ENCODE measurements around the gene HK1. TPM values are rescaled to one million over a fixed set of nuclear protein-coding genes. Genes with fewer than 3 reads are reported as not detected.

Gene HK1
- polyA plus RNA-seq, 1 experiment = 47.5 TPM

DNA sequence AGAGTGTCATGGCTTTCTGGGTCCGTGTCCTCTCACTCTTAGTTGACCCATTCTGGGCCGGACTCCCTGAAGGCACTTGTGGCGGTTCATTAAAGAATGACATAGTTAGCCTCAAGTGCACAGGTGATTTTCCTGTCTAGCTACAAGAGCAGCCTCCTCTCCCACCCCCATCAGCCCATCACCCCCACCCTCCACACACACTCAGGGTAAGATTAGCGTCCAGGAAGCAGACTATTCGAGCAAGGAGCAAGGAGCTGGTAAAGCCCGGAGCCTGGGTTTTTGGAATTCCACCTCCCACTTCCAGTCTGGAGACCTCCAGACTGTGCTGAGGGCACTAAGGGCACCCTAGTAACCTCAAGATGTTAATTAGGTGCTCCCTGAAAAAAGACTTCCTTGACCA is 98.9 kb downstream of the HK1 start:
- Histone ChIP-seq H3K27me3 (ENCODE audit: control insufficient read depth, insufficient read depth, low read length) (no peaks in the 10 kb centered on the region), H3K4me3 (ENCODE audit: low read depth, low read length) (no peak overlapping the region), H3K36me3 (ENCODE audit: control insufficient read depth, insufficient read depth, low read length) (peaks cover 22% of the 10 kb centered on the region)
- DNase-seq (ENCODE audit: low read depth) = no peak
- CTCF ChIA-PET = no interaction called here
- TF ChIP-seq, protein P1, sequence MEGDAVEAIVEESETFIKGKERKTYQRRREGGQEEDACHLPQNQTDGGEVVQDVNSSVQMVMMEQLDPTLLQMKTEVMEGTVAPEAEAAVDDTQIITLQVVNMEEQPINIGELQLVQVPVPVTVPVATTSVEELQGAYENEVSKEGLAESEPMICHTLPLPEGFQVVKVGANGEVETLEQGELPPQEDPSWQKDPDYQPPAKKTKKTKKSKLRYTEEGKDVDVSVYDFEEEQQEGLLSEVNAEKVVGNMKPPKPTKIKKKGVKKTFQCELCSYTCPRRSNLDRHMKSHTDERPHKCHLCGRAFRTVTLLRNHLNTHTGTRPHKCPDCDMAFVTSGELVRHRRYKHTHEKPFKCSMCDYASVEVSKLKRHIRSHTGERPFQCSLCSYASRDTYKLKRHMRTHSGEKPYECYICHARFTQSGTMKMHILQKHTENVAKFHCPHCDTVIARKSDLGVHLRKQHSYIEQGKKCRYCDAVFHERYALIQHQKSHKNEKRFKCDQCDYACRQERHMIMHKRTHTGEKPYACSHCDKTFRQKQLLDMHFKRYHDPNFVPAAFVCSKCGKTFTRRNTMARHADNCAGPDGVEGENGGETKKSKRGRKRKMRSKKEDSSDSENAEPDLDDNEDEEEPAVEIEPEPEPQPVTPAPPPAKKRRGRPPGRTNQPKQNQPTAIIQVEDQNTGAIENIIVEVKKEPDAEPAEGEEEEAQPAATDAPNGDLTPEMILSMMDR (IDR thresholded peaks at IDR 0.05; ENCODE audit: insufficient read depth, low read depth, low read length) = no peak
- POLR2A ChIA-PET = no interaction called here

DNA sequence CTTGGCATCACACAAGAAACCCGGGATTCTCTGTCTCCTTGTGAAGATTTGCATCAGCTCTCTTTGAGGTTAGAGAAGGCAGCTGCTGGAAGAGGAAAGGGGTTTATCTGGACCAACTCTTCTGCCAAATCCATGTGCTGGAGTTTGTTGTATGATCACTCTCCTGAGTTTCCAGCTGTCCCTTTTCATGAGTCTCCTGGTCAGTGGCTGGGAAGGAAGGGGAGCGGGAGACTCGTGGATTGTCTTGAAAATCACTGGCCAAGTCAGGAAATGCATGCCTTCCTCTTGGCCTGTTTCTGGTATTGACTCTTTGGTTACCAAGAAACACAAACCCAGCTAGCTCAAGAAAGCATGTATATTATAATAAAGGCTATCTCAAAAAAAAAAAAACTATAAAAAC is 99.6 kb downstream of the HK1 start:
- Histone ChIP-seq H3K27me3 (ENCODE audit: control insufficient read depth, insufficient read depth, low read length) (no peaks in the 10 kb centered on the region), H3K36me3 (ENCODE audit: control insufficient read depth, insufficient read depth, low read length) (peaks cover 22% of the 10 kb centered on the region), H3K4me3 (ENCODE audit: low read depth, low read length) (no peak overlapping the region)
- TF ChIP-seq, protein P1 (IDR thresholded peaks at IDR 0.05; ENCODE audit: insufficient read depth, low read depth, low read length) = no peak
- DNase-seq (ENCODE audit: low read depth) = no peak
- CTCF ChIA-PET = no interaction called here
- POLR2A ChIA-PET = interaction anchor here (0.6 kb wide), 1 partner anchor 8 kb away, joined by 4 read pairs; no protein-coding TSS in a partner anchor

DNA sequence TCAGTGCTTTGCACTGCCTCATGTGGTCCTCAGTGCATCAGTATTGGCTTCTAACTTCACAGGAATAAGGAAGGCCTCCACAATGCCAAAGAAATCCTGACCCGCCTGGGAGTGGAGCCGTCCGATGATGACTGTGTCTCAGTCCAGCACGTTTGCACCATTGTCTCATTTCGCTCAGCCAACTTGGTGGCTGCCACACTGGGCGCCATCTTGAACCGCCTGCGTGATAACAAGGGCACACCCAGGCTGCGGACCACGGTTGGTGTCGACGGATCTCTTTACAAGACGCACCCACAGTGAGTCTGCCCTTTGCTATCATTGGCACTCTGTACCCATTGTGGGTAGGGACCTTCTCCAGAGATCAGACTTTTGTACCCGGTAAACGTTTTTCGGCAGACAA is 101.5 kb downstream of the HK1 start:
- peaks cover 23% of the 10 kb centered on the region for H3K36me3 ChIP-seq (ENCODE audit: control insufficient read depth, insufficient read depth, low read length)
- no peak for DNase-seq (ENCODE audit: low read depth)
- H3K4me3 ChIP-seq (ENCODE audit: low read depth, low read length) = no peak overlapping the region
- TF ChIP-seq, protein P1 (IDR thresholded peaks at IDR 0.05; ENCODE audit: insufficient read depth, low read depth, low read length) = no peak
- ChIA-PET POLR2A (no interaction called here), CTCF (no interaction called here)
- H3K27me3 ChIP-seq (ENCODE audit: control insufficient read depth, insufficient read depth, low read length) = no peaks in the 10 kb centered on the region

DNA sequence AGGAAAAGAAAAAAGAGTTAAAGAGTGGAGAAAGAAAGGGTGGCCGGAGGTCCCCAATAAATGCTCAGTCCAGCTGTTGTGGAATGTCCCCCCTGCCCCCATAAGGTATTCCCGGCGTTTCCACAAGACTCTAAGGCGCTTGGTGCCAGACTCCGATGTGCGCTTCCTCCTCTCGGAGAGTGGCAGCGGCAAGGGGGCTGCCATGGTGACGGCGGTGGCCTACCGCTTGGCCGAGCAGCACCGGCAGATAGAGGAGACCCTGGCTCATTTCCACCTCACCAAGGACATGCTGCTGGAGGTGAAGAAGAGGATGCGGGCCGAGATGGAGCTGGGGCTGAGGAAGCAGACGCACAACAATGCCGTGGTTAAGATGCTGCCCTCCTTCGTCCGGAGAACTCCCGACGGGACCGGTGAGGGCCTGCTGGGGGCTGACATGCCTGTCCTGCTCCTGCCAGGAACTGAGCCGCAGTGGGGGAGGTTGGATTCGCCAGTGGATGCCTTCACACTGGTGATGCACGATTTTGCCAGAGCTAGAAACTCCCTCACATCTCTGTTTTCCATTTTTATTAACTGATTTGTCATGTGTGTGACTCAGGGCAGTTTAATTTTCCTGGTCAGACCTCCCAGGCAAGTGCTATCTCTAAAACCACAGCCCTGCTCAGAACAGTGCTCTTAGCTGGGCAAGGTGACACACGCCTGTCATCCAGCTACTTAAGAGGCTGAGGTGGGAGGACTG is 104.3 kb downstream of the HK1 start:
- no peaks in the 10 kb centered on the region for H3K27me3 ChIP-seq (ENCODE audit: control insufficient read depth, insufficient read depth, low read length)
- no peak overlapping the region for H3K4me3 ChIP-seq (ENCODE audit: low read depth, low read length)
- peaks cover 26% of the 10 kb centered on the region for H3K36me3 ChIP-seq (ENCODE audit: control insufficient read depth, insufficient read depth, low read length)
- TF ChIP-seq, protein P1 (IDR thresholded peaks at IDR 0.05; ENCODE audit: insufficient read depth, low read depth, low read length) = no peak
- DNase-seq (ENCODE audit: low read depth) = peak; percentile 79
- ChIA-PET POLR2A (no interaction called here), CTCF (interaction anchor here (1.0 to 3.4 kb wide), 18 partner anchors 9 to 153 kb away, joined by 3 to 28 read pairs (median 6); no protein-coding TSS in a partner anchor)

DNA sequence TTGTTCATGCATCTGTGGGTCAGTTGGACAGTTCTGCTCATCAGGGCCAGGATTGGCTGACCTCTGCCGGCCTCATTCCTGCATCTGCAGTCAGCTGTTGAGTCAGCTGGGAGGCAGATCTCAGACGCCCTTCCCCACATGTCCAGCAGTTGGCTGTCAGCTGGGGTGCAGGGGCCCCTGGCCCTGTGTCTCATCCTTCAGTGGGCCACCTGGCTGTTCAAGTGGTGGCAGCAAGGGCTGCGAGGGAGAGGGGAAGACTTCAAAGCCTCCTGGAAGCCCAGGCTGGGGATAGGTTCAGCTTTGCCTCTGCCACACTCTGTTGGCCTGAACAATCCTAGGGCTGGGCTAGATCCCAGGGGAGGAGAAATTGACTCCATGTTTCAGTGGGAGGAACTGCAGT is 105.3 kb downstream of the HK1 start:
- ChIA-PET CTCF (interaction anchor here (0.6 to 3.4 kb wide), 20 partner anchors 8 to 583 kb away, joined by 3 to 28 read pairs (median 6); no protein-coding TSS in a partner anchor), POLR2A (no interaction called here)
- H3K36me3 ChIP-seq (ENCODE audit: control insufficient read depth, insufficient read depth, low read length) = peaks cover 27% of the 10 kb centered on the region
- peak; percentile 22 for DNase-seq (ENCODE audit: low read depth)
- no peak overlapping the region for H3K4me3 ChIP-seq (ENCODE audit: low read depth, low read length)
- TF ChIP-seq, protein P1 (IDR thresholded peaks at IDR 0.05; ENCODE audit: insufficient read depth, low read depth, low read length) = peak; percentile 44; the same call in 1 of the 2 replicates
- no peaks in the 10 kb centered on the region for H3K27me3 ChIP-seq (ENCODE audit: control insufficient read depth, insufficient read depth, low read length)

All from BJ (cell line).